ENCODE results near the gene LSAMP. TPM values are rescaled to one million over a fixed set of nuclear protein-coding genes. Genes with fewer than 3 reads are reported as not detected.

Gene LSAMP
- total RNA-seq, 1 donor from 2014 or later = 10.2 TPM

GRCh38 chr3:115825046-115825445, 620.2 kb downstream of the LSAMP start:
- no peak for DNase-seq (ENCODE audit: low read depth)
- TF ChIP-seq, protein P1, sequence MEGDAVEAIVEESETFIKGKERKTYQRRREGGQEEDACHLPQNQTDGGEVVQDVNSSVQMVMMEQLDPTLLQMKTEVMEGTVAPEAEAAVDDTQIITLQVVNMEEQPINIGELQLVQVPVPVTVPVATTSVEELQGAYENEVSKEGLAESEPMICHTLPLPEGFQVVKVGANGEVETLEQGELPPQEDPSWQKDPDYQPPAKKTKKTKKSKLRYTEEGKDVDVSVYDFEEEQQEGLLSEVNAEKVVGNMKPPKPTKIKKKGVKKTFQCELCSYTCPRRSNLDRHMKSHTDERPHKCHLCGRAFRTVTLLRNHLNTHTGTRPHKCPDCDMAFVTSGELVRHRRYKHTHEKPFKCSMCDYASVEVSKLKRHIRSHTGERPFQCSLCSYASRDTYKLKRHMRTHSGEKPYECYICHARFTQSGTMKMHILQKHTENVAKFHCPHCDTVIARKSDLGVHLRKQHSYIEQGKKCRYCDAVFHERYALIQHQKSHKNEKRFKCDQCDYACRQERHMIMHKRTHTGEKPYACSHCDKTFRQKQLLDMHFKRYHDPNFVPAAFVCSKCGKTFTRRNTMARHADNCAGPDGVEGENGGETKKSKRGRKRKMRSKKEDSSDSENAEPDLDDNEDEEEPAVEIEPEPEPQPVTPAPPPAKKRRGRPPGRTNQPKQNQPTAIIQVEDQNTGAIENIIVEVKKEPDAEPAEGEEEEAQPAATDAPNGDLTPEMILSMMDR (IDR thresholded peaks at IDR 0.05; ENCODE audit: insufficient read depth, low read length, poor library complexity, severe bottlenecking) = no peak

DNA sequence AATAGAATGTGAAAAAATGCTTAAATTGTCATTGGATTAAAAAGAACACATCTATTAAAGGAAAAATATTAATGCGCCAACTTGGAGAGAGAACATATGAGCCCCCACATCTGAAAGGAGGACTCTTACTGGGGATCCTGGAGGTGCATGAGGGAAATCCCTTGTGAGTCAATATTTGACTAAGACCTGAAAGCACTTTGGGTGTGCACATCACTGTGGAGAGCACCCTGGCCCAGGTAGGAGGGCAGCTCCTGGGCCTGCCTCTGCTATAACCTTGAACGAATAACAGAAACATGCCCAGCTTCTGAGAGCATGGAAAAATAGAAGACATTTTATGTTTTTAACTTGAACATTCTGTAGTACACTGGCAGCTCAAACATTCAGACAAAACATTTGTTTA, 622.2 kb downstream of the LSAMP start:
- Histone ChIP-seq H3K36me3 (ENCODE audit: control insufficient read depth, insufficient read depth, low read length) (no peaks in the 10 kb centered on the region), H3K27me3 (ENCODE audit: control insufficient read depth, insufficient read depth, low read length) (no peaks in the 10 kb centered on the region), H3K4me3 (ENCODE audit: low read depth, low read length) (no peak overlapping the region)
- TF ChIP-seq, protein P1 (IDR thresholded peaks at IDR 0.05; ENCODE audit: insufficient read depth, low read length, poor library complexity, severe bottlenecking) = no peak
- DNase-seq (ENCODE audit: low read depth) = no peak

More at GRCh38 chr3:115825046-115825445, 620.2 kb downstream of the LSAMP start:
- Histone ChIP-seq H3K27me3 (ENCODE audit: control insufficient read depth, insufficient read depth, low read length) (no peaks in the 10 kb centered on the region), H3K4me3 (ENCODE audit: low read depth, low read length) (no peak overlapping the region), H3K36me3 (ENCODE audit: control insufficient read depth, insufficient read depth, low read length) (no peaks in the 10 kb centered on the region)

GRCh38 chr3:115822579-115822978, 622.7 kb downstream of the LSAMP start:
- Histone ChIP-seq H3K27me3 (ENCODE audit: control insufficient read depth, insufficient read depth, low read length) (no peaks in the 10 kb centered on the region), H3K4me3 (ENCODE audit: low read depth, low read length) (no peak overlapping the region), H3K36me3 (ENCODE audit: control insufficient read depth, insufficient read depth, low read length) (no peaks in the 10 kb centered on the region)
- no peak for DNase-seq (ENCODE audit: low read depth)
- TF ChIP-seq, protein P1 (IDR thresholded peaks at IDR 0.05; ENCODE audit: insufficient read depth, low read length, poor library complexity, severe bottlenecking) = no peak

DNA sequence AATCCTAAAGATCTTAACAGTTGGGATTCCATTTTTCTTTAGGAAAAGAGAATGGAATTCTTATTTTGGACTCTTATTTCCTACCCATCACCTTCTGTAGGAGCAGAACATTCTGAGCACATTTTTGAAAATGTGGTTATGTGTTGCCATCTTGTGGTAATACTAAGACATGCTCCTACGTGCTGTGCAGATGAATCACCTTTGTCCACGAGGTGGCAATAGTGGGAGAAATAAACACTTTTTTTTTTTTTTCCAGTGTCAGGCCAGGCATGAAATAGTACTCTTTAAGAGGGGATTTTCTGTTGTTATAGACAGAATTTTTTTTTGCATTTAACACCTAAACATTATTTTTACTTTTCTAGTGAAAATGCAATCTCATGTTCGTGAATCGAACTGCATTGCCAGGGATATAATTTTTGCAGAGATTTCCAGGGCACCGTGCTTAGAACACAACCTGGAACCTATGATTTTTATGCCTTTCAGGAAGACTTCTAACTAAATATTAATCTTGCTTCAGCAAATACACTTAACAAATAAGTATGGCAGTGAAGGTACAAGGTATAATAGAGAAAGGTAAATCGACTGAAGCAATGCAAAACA, 625.4 kb downstream of the LSAMP start:
- H3K4me3 ChIP-seq (ENCODE audit: low read depth, low read length) = no peak overlapping the region
- H3K27me3 ChIP-seq (ENCODE audit: control insufficient read depth, insufficient read depth, low read length) = no peaks in the 10 kb centered on the region
- no peaks in the 10 kb centered on the region for H3K36me3 ChIP-seq (ENCODE audit: control insufficient read depth, insufficient read depth, low read length)
- DNase-seq (ENCODE audit: low read depth) = peak; percentile 56
- TF ChIP-seq, protein P1 (IDR thresholded peaks at IDR 0.05; ENCODE audit: insufficient read depth, low read length, poor library complexity, severe bottlenecking) = peak; percentile 98

GRCh38 chr3:115814778-115815380, 630.4 kb downstream of the LSAMP start:
- H3K4me3 ChIP-seq (ENCODE audit: low read depth, low read length) = no peak overlapping the region
- no peak for DNase-seq (ENCODE audit: low read depth)

More at GRCh38 chr3:115814778-115815380, 630.4 kb downstream of the LSAMP start:
- TF ChIP-seq, protein P1 (IDR thresholded peaks at IDR 0.05; ENCODE audit: insufficient read depth, low read length, poor library complexity, severe bottlenecking) = peak; percentile 76
- H3K36me3 ChIP-seq (ENCODE audit: control insufficient read depth, insufficient read depth, low read length) = no peaks in the 10 kb centered on the region
- H3K27me3 ChIP-seq (ENCODE audit: control insufficient read depth, insufficient read depth, low read length) = no peaks in the 10 kb centered on the region

Measured in kidney epithelial cell (primary cell).